ENCODE measurements around the gene NLN. TPM values are rescaled to one million over a fixed set of nuclear protein-coding genes. Genes with fewer than 3 reads are reported as not detected.
A peak's percentile ranks its signal among the peaks of the same experiment; 100 is the strongest.

Gene NLN
- polyA plus RNA-seq, 4 donors: 2.2 to 11.7 (median 7.6) TPM

- 22 to 82% (median 73%) methylated on average over 4 of the region's 4 CpGs for WGBS, 3 donors
- H3K4me1 ChIP-seq (ENCODE audit: control insufficient read depth in 3 of 3, insufficient read depth in 2 of 3, low read depth in 1 of 3, low read length in 2 of 3): peaks cover 2 to 36% (median 3%) of the 10 kb centered on the region in 3 donors
- no peaks in the 10 kb centered on the region for H3K36me3 ChIP-seq (ENCODE audit: control insufficient read depth in 3 of 3, insufficient read depth in 2 of 3, low read depth in 1 of 3, low read length in 3 of 3)
- H3K9me3 ChIP-seq (ENCODE audit: control insufficient read depth in 2 of 2, insufficient read depth in 1 of 2, low read depth in 1 of 2, low read length in 1 of 2): no peaks in the 10 kb centered on the region
- H3K4me3 ChIP-seq (ENCODE audit: low read depth in 1 of 3, low read length in 3 of 3): no peak overlapping the region
- DNase-seq (peak; percentile 92), FAIRE-seq (no peak)
- peak overlapping the region in 2 of 3 donors; percentile 68 to 81 for H3K27ac ChIP-seq (ENCODE audit: low read depth in 1 of 3, low read length in 2 of 3)
- no peaks in the 10 kb centered on the region for H3K27me3 ChIP-seq (ENCODE audit: control insufficient read depth in 3 of 3, insufficient read depth in 3 of 3, low read length in 3 of 3)
Observed at GRCh38 chr5:65818592-65818991, 96.6 kb downstream of the NLN start.

DNA sequence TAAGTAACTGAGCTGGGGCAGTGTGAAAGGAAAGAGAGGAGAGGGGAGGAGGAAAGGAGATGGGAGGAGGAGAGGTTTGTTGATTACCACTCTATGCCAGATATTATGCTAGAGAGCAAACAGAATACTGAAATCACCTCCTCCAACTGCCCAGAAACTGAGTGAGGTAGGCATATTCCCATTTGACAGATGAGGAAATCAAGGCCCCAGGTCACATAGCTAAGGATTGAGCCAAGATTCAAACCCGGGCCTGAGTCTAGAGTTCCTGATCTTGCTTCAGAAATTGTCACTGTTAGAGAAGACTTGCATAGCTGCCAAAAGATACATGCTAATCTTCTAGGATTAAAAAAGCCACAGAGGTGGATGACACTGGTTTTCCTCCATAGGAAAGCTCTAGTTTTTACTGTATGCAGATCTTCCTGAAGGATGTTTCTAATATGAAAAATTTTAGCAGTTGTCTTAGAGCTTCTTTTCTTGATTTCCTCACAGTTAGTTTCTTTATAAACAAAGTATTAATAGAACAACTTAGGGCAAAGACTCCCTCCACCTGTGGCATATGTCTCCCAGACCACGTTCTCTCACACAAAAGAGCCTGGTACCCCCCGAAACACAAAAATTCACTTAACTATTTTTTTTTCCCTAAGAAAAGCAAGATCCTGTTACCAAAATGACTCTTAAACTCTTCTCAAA lies 97.4 kb downstream of the NLN start:
- DNase-seq (no peak), FAIRE-seq (no peak)
- 58 to 69% (median 58%) methylated on average over 3 of the region's 3 CpGs for WGBS, 3 donors
- Histone ChIP-seq H3K4me3 (ENCODE audit: low read depth in 1 of 3, low read length in 3 of 3) (no peak overlapping the region), H3K27me3 (ENCODE audit: control insufficient read depth in 3 of 3, insufficient read depth in 3 of 3, low read length in 3 of 3) (no peaks in the 10 kb centered on the region), H3K4me1 (ENCODE audit: control insufficient read depth in 3 of 3, insufficient read depth in 2 of 3, low read depth in 1 of 3, low read length in 2 of 3) (peaks cover 2 to 36% (median 3%) of the 10 kb centered on the region in 3 donors), H3K9me3 (ENCODE audit: control insufficient read depth in 2 of 2, insufficient read depth in 1 of 2, low read depth in 1 of 2, low read length in 1 of 2) (no peaks in the 10 kb centered on the region), H3K36me3 (ENCODE audit: control insufficient read depth in 3 of 3, insufficient read depth in 2 of 3, low read depth in 1 of 3, low read length in 3 of 3) (no peaks in the 10 kb centered on the region), H3K27ac (ENCODE audit: low read depth in 1 of 3, low read length in 2 of 3) (peak overlapping the region in 1 of 3 donors; percentile 81)

DNA sequence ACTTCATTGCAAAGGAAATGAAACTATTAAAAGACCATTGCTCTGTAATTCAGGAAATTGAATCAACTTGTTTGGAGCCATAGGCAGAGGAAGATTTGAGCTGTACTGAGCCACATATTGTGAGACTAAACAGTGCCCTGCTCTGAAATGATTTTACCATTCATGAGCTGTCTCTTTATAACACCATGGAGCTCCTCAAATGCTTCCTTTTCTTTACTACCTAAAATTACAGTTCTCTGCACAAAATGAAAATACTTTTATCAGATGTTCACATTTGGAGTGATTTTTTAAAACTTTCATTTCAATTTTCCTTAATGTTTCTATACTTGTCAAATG lies 97.9 kb downstream of the NLN start:
- H3K36me3 ChIP-seq (ENCODE audit: control insufficient read depth in 3 of 3, insufficient read depth in 2 of 3, low read depth in 1 of 3, low read length in 3 of 3): no peaks in the 10 kb centered on the region
- DNase-seq: no peak
- H3K27ac ChIP-seq (ENCODE audit: low read depth in 1 of 3, low read length in 2 of 3): peak overlapping the region in 1 of 3 donors; percentile 81
- no peaks in the 10 kb centered on the region for H3K27me3 ChIP-seq (ENCODE audit: control insufficient read depth in 3 of 3, insufficient read depth in 3 of 3, low read length in 3 of 3)
- H3K9me3 ChIP-seq (ENCODE audit: control insufficient read depth in 2 of 2, insufficient read depth in 1 of 2, low read depth in 1 of 2, low read length in 1 of 2): no peaks in the 10 kb centered on the region
- H3K4me1 ChIP-seq (ENCODE audit: control insufficient read depth in 3 of 3, insufficient read depth in 2 of 3, low read depth in 1 of 3, low read length in 2 of 3): peaks cover 2 to 40% (median 3%) of the 10 kb centered on the region in 3 donors
- no peak for FAIRE-seq
- H3K4me3 ChIP-seq (ENCODE audit: low read depth in 1 of 3, low read length in 3 of 3): no peak overlapping the region

DNA sequence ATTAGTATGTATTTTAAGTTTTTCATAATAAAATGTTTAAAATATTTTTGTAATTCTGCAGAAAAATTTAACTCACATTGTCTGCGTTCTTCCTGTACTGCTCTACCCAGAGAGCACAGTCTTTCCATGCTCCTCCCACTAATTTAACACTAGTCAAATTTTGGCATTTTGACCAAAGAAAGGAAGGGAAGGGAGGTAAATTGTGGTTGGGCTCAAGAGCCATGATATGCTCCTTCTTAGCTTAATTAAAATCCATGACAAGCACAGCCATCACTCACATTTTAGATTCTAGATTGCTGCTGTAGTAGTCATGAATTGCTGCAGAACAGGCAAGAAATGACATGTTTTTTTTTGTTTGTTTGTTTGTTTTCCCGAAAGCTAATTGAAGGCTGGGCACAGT lies 98.4 kb downstream of the NLN start:
- H3K4me1 ChIP-seq (ENCODE audit: control insufficient read depth in 3 of 3, insufficient read depth in 2 of 3, low read depth in 1 of 3, low read length in 2 of 3): peaks cover under 1 to 44% (median 2%) of the 10 kb centered on the region in 3 donors
- DNase-seq: no peak
- H3K27ac ChIP-seq (ENCODE audit: low read depth in 1 of 3, low read length in 2 of 3): no peak overlapping the region
- H3K9me3 ChIP-seq (ENCODE audit: control insufficient read depth in 2 of 2, insufficient read depth in 1 of 2, low read depth in 1 of 2, low read length in 1 of 2): no peaks in the 10 kb centered on the region
- no peaks in the 10 kb centered on the region for H3K36me3 ChIP-seq (ENCODE audit: control insufficient read depth in 3 of 3, insufficient read depth in 2 of 3, low read depth in 1 of 3, low read length in 3 of 3)
- H3K4me3 ChIP-seq (ENCODE audit: low read depth in 1 of 3, low read length in 3 of 3): no peak overlapping the region
- H3K27me3 ChIP-seq (ENCODE audit: control insufficient read depth in 3 of 3, insufficient read depth in 3 of 3, low read length in 3 of 3): no peaks in the 10 kb centered on the region
- no peak for FAIRE-seq
- WGBS, 3 donors: 92 to 96% (median 96%) methylated on average over 2 of the region's 2 CpGs

DNA sequence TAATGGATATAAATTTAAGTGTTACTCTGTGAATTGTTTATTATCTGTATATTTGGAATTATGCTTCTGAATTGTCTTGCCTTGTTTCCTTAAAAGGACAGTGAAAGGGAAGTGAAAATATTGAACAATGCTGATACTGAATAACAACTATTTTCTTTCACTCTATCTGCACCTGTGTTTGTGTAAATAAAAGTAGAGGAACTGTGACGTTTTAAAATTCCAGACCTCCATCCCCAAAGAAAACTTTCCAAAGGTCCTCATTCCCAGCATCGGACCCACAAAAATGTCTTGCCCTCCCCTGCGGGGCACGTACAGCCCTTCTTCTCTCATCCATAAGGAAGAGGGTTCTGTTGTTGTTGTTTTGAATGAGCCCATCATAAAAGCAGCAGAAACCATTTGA lies 100.0 kb downstream of the NLN start:
- H3K27ac ChIP-seq (ENCODE audit: low read depth in 1 of 3, low read length in 2 of 3): no peak overlapping the region
- no peaks in the 10 kb centered on the region for H3K27me3 ChIP-seq (ENCODE audit: control insufficient read depth in 3 of 3, insufficient read depth in 3 of 3, low read length in 3 of 3)
- FAIRE-seq (no peak), DNase-seq (no peak)
- peaks cover 6 to 50% (median 6%) of the 10 kb centered on the region in 3 donors for H3K4me1 ChIP-seq (ENCODE audit: control insufficient read depth in 3 of 3, insufficient read depth in 2 of 3, low read depth in 1 of 3, low read length in 2 of 3)
- no peak overlapping the region for H3K4me3 ChIP-seq (ENCODE audit: low read depth in 1 of 3, low read length in 3 of 3)
- no peaks in the 10 kb centered on the region for H3K9me3 ChIP-seq (ENCODE audit: control insufficient read depth in 2 of 2, insufficient read depth in 1 of 2, low read depth in 1 of 2, low read length in 1 of 2)
- 72 to 82% (median 79%) methylated on average over 4 of the region's 4 CpGs for WGBS, 3 donors
- no peaks in the 10 kb centered on the region for H3K36me3 ChIP-seq (ENCODE audit: control insufficient read depth in 3 of 3, insufficient read depth in 2 of 3, low read depth in 1 of 3, low read length in 3 of 3)

DNA sequence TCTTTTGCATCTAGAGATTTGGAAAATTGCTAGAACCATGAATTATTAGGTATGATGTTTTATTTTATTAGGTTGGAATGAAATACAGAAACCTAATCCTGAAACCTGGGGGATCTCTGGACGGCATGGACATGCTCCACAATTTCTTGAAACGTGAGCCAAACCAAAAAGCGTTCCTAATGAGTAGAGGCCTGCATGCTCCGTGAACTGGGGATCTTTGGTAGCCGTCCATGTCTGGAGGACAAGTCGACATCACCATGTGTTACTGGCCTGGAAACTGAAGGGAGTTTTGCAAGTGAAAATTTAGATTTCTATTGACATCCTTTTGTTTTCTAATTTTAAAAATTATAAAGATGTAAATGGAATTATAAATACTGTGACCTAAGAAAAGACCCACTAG lies 100.7 kb downstream of the NLN start:
- H3K4me3 ChIP-seq (ENCODE audit: low read depth in 1 of 3, low read length in 3 of 3): no peak overlapping the region
- FAIRE-seq: no peak
- H3K27me3 ChIP-seq (ENCODE audit: control insufficient read depth in 3 of 3, insufficient read depth in 3 of 3, low read length in 3 of 3): no peaks in the 10 kb centered on the region
- DNase-seq: no peak
- peak overlapping the region in 1 of 3 donors; percentile 84 for H3K27ac ChIP-seq (ENCODE audit: low read depth in 1 of 3, low read length in 2 of 3)
- H3K9me3 ChIP-seq (ENCODE audit: control insufficient read depth in 2 of 2, insufficient read depth in 1 of 2, low read depth in 1 of 2, low read length in 1 of 2): no peaks in the 10 kb centered on the region
- 92% methylated on average over 6 of the region's 6 CpGs for WGBS, 3 donors
- no peaks in the 10 kb centered on the region for H3K36me3 ChIP-seq (ENCODE audit: control insufficient read depth in 3 of 3, insufficient read depth in 2 of 3, low read depth in 1 of 3, low read length in 3 of 3)
- H3K4me1 ChIP-seq (ENCODE audit: control insufficient read depth in 3 of 3, insufficient read depth in 2 of 3, low read depth in 1 of 3, low read length in 2 of 3): peaks cover 6 to 49% (median 6%) of the 10 kb centered on the region in 3 donors

DNA sequence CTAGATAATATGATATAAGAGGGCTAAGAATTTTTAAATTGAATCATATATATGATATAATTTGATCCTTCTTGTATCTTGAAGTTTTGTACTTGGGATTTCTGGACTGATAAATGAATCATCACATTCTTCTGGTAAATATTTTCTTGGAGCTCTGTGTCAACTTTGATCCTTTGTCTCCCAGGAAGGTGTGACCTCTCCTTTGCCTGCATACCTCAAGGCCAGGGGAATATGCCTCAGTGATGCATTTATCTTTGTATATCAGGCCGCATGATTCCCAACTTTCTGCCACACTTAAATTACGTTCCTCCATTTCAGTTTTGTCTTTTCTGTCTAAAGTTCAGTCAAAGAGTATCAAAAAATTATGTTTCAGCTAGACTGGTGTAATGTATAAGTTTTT lies 101.2 kb downstream of the NLN start:
- H3K27me3 ChIP-seq (ENCODE audit: control insufficient read depth in 3 of 3, insufficient read depth in 3 of 3, low read length in 3 of 3): no peaks in the 10 kb centered on the region
- H3K36me3 ChIP-seq (ENCODE audit: control insufficient read depth in 3 of 3, insufficient read depth in 2 of 3, low read depth in 1 of 3, low read length in 3 of 3): no peaks in the 10 kb centered on the region
- DNase-seq (peak; percentile 51 to 67), FAIRE-seq (no peak)
- peaks cover 6 to 48% (median 6%) of the 10 kb centered on the region in 3 donors for H3K4me1 ChIP-seq (ENCODE audit: control insufficient read depth in 3 of 3, insufficient read depth in 2 of 3, low read depth in 1 of 3, low read length in 2 of 3)
- WGBS, 3 donors: 37 to 87% (median 61%) methylated on average over 2 of the region's 2 CpGs
- peak overlapping the region in 2 of 3 donors; percentile 54 to 84 for H3K27ac ChIP-seq (ENCODE audit: low read depth in 1 of 3, low read length in 2 of 3)
- no peak overlapping the region for H3K4me3 ChIP-seq (ENCODE audit: low read depth in 1 of 3, low read length in 3 of 3)
- H3K9me3 ChIP-seq (ENCODE audit: control insufficient read depth in 2 of 2, insufficient read depth in 1 of 2, low read depth in 1 of 2, low read length in 1 of 2): no peaks in the 10 kb centered on the region

- Histone ChIP-seq H3K27ac (ENCODE audit: low read depth in 1 of 3, low read length in 2 of 3) (peak overlapping the region in 2 of 3 donors; percentile 54 to 84), H3K4me3 (ENCODE audit: low read depth in 1 of 3, low read length in 3 of 3) (no peak overlapping the region), H3K4me1 (ENCODE audit: control insufficient read depth in 3 of 3, insufficient read depth in 2 of 3, low read depth in 1 of 3, low read length in 2 of 3) (peaks cover 6 to 45% (median 6%) of the 10 kb centered on the region in 3 donors), H3K27me3 (ENCODE audit: control insufficient read depth in 3 of 3, insufficient read depth in 3 of 3, low read length in 3 of 3) (no peaks in the 10 kb centered on the region), H3K36me3 (ENCODE audit: control insufficient read depth in 3 of 3, insufficient read depth in 2 of 3, low read depth in 1 of 3, low read length in 3 of 3) (no peaks in the 10 kb centered on the region), H3K9me3 (ENCODE audit: control insufficient read depth in 2 of 2, insufficient read depth in 1 of 2, low read depth in 1 of 2, low read length in 1 of 2) (no peaks in the 10 kb centered on the region)
- 23 to 59% (median 33%) methylated on average over 4 of the region's 4 CpGs for WGBS, 3 donors
- DNase-seq: peak; percentile 70 to 73
- no peak for FAIRE-seq
Observed at GRCh38 chr5:65823845-65824445, 101.9 kb downstream of the NLN start.

Measured in small intestine (tissue), 7 donors.